ENCODE data around the gene RNF5.

The RNF5 gene

DNA sequence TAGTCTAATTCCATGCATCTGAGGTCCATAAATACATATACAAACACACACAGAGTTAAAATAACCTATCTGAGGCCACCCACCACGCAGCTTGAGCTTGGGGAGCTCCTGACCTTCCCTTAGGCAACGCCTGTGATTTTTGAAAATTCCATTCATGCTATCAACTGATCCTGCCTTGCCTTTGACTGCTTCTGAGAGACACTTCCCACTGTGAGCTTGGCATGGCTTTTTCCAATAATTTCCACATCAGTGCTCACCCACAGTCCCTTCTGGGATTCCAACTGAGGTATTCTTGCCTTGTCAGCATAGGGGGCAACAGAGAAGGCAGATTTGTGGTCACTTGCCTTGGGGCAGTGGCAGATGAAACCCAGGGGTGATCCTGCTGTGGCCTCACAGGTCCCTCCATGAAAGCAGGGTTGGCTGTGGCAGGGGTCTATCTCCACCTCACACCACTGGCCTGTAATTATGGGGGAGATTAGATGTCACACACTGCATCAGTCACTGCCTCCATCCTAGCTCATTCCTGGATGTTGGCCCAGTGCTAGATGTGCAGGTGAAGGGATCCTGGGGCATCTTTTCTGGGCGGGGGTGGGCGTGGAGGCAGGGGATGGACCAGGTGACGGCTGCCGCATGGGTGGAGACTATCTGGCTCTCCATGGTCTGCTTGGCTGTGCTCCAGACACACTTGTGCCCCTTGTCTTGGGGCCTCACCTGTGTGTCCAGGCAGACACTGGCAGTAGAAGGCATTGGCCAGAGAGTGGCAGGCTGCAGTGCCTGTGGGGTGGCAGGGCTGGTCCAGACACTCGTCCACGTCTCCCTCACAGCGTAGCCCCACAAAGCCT, 25.4 kb downstream of the RNF5 start:
- TF ChIP-seq EZH2phosphoT487 (IDR thresholded peaks at IDR 0.05; ENCODE audit: borderline replicate concordance) = no peak
- TF ChIP-seq, protein P1, sequence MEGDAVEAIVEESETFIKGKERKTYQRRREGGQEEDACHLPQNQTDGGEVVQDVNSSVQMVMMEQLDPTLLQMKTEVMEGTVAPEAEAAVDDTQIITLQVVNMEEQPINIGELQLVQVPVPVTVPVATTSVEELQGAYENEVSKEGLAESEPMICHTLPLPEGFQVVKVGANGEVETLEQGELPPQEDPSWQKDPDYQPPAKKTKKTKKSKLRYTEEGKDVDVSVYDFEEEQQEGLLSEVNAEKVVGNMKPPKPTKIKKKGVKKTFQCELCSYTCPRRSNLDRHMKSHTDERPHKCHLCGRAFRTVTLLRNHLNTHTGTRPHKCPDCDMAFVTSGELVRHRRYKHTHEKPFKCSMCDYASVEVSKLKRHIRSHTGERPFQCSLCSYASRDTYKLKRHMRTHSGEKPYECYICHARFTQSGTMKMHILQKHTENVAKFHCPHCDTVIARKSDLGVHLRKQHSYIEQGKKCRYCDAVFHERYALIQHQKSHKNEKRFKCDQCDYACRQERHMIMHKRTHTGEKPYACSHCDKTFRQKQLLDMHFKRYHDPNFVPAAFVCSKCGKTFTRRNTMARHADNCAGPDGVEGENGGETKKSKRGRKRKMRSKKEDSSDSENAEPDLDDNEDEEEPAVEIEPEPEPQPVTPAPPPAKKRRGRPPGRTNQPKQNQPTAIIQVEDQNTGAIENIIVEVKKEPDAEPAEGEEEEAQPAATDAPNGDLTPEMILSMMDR (conservative IDR thresholded peaks at IDR 0.05; ENCODE audit: low read length) = no peak
- Histone ChIP-seq H3K9me3 (ENCODE audit: insufficient read depth, low read depth, low read length) (no peaks in the 10 kb centered on the region), H3F3A (ENCODE audit: low read depth) (no peaks in the 10 kb centered on the region), H3K4me2 (ENCODE audit: low read depth, low read length, poor library complexity, severe bottlenecking) (no peak overlapping the region), H3K4me1 (ENCODE audit: insufficient read depth, low read length, poor library complexity, severe bottlenecking) (no peaks in the 10 kb centered on the region), H3K36me3 (ENCODE audit: insufficient read depth, low read length) (no peaks in the 10 kb centered on the region), H3K9ac (ENCODE audit: low read depth, low read length, poor library complexity, severe bottlenecking) (no peak overlapping the region), H4K20me1 (ENCODE audit: insufficient read depth, low read length, poor library complexity, severe bottlenecking) (no peaks in the 10 kb centered on the region), H3K27me3 (ENCODE audit: insufficient read depth, low read length, poor library complexity, severe bottlenecking) (no peaks in the 10 kb centered on the region), H3K4me3 (ENCODE audit: low read length, poor library complexity, severe bottlenecking) (no peak overlapping the region), H3K9me2 (replicated peaks; ENCODE audit: low read depth, low read length) (no peaks in the 10 kb centered on the region), H3K79me2 (ENCODE audit: insufficient read depth, low read length) (no peaks in the 10 kb centered on the region), H2AFZ (ENCODE audit: low read length) (no peak overlapping the region)

DNA sequence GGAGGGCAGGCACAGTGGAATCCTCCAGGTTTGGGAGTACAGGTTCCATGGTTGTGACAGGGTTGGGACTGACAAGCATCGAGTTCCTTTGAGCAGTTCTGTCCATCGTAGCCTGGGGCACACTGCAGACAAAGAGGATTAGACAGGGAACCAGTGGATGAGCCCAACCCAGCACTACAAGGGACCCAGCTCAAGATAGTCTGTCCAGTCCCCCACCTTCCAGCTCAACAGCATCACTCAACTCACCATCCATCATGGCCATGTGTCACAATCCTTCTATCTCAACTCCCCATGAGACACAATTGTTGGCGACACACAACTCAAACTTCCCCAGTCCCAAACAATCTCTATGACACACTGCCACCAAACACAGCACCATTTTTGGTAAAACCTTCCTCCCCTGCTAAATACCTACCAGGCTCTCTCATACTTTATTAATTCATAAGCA, 26.1 kb downstream of the RNF5 start:
- no peaks in the 10 kb centered on the region for H3K79me2 ChIP-seq (ENCODE audit: insufficient read depth, low read length)
- H3K9ac ChIP-seq (ENCODE audit: low read depth, low read length, poor library complexity, severe bottlenecking) = no peak overlapping the region
- H2AFZ ChIP-seq (ENCODE audit: low read length) = no peak overlapping the region
- H4K20me1 ChIP-seq (ENCODE audit: insufficient read depth, low read length, poor library complexity, severe bottlenecking) = no peaks in the 10 kb centered on the region
- H3K36me3 ChIP-seq (ENCODE audit: insufficient read depth, low read length) = no peaks in the 10 kb centered on the region
- H3K9me2 ChIP-seq (replicated peaks; ENCODE audit: low read depth, low read length) = no peaks in the 10 kb centered on the region
- H3K4me1 ChIP-seq (ENCODE audit: insufficient read depth, low read length, poor library complexity, severe bottlenecking) = no peaks in the 10 kb centered on the region
- no peaks in the 10 kb centered on the region for H3K27me3 ChIP-seq (ENCODE audit: insufficient read depth, low read length, poor library complexity, severe bottlenecking)
- no peaks in the 10 kb centered on the region for H3K9me3 ChIP-seq (ENCODE audit: insufficient read depth, low read depth, low read length)
- H3K4me2 ChIP-seq (ENCODE audit: low read depth, low read length, poor library complexity, severe bottlenecking) = no peak overlapping the region
- H3K4me3 ChIP-seq (ENCODE audit: low read length, poor library complexity, severe bottlenecking) = no peak overlapping the region
- TF ChIP-seq, protein P1 (conservative IDR thresholded peaks at IDR 0.05; ENCODE audit: low read length) = no peak
- TF ChIP-seq EZH2phosphoT487 (IDR thresholded peaks at IDR 0.05; ENCODE audit: borderline replicate concordance) = no peak
- no peaks in the 10 kb centered on the region for H3F3A ChIP-seq (ENCODE audit: low read depth)

DNA sequence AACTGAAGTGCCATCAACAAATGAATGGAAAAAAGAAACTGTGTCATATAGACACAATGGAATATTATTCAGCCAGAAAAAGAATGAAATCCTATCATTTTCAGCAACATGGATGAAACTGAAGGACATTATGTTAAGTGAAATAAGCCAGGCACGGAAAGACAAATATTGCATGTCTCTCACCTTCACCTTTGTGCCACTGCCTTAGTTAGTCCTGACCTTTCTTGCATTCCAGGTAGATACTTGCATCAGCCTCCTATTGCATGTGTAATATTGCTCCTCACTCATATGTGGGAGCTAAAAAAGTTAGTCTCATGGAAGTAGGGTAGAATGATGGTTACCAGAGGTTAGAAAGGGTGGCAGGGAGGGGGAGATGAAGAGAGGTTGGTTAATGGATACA, 30.8 kb downstream of the RNF5 start:
- no peaks in the 10 kb centered on the region for H4K20me1 ChIP-seq (ENCODE audit: insufficient read depth, low read length, poor library complexity, severe bottlenecking)
- H3K79me2 ChIP-seq (ENCODE audit: insufficient read depth, low read length) = no peaks in the 10 kb centered on the region
- H3K9me2 ChIP-seq (replicated peaks; ENCODE audit: low read depth, low read length) = no peaks in the 10 kb centered on the region
- H3K4me3 ChIP-seq (ENCODE audit: low read length, poor library complexity, severe bottlenecking) = no peak overlapping the region
- H3K9me3 ChIP-seq (ENCODE audit: insufficient read depth, low read depth, low read length) = no peaks in the 10 kb centered on the region
- no peak overlapping the region for H3K9ac ChIP-seq (ENCODE audit: low read depth, low read length, poor library complexity, severe bottlenecking)
- no peaks in the 10 kb centered on the region for H3K36me3 ChIP-seq (ENCODE audit: insufficient read depth, low read length)
- H3K4me2 ChIP-seq (ENCODE audit: low read depth, low read length, poor library complexity, severe bottlenecking) = no peak overlapping the region
- no peaks in the 10 kb centered on the region for H3F3A ChIP-seq (ENCODE audit: low read depth)
- no peaks in the 10 kb centered on the region for H3K27me3 ChIP-seq (ENCODE audit: insufficient read depth, low read length, poor library complexity, severe bottlenecking)
- TF ChIP-seq, protein P1 (conservative IDR thresholded peaks at IDR 0.05; ENCODE audit: low read length) = no peak
- no peak for TF ChIP-seq EZH2phosphoT487 (IDR thresholded peaks at IDR 0.05; ENCODE audit: borderline replicate concordance)
- H2AFZ ChIP-seq (ENCODE audit: low read length) = no peak overlapping the region
- no peaks in the 10 kb centered on the region for H3K4me1 ChIP-seq (ENCODE audit: insufficient read depth, low read length, poor library complexity, severe bottlenecking)

All from Loucy (cell line).